Karpas-422 (cell line): ENCODE results near the gene ARL6IP5. TPM values are rescaled to one million over a fixed set of nuclear protein-coding genes. Genes with fewer than 3 reads are reported as not detected.
A peak's percentile ranks its signal among the peaks of the same experiment; 100 is the strongest.

Experiments used
- DNase-seq: peaks from one replicate; pipeline ENCODE4 v3.0.0-alpha.2; 2015
- H2AFZ ChIP-seq: fragments of 200-600 bp; sonication (generic); 2 replicates; pipeline ENCODE4 v1.6.1; 2014; ENCODE audit warnings: antibody characterized with exemption, low read length, mixed read lengths
- H3K27ac ChIP-seq: fragments of 200-600 bp; sonication (generic); 2 replicates; pipeline ENCODE4 v1.5.1; 2014; ENCODE audit warnings: mild to moderate bottlenecking, low read length, moderate library complexity
- H3K27me3 ChIP-seq: fragments of 200-600 bp; sonication (generic); 2 replicates; pipeline ENCODE4 v1.6.1; 2014; ENCODE audit warnings: low read length, mixed read lengths
- H3K36me3 ChIP-seq: fragments of 200-600 bp; sonication (generic); 2 replicates; pipeline ENCODE4 v1.6.1; 2014; ENCODE audit warnings: low read length, mixed read lengths; ENCODE audit not compliant: insufficient read depth
- H3K4me1 ChIP-seq: fragments of 200-600 bp; sonication (generic); 2 replicates; pipeline ENCODE4 v1.6.1; 2014; ENCODE audit warnings: mild to moderate bottlenecking, low read length, mixed read lengths
- H3K4me2 ChIP-seq: fragments of 200-600 bp; sonication (generic); 2 replicates; pipeline ENCODE4 v1.6.1; 2014; ENCODE audit warnings: low read length, low read depth, mild to moderate bottlenecking; ENCODE audit not compliant: poor library complexity, severe bottlenecking
- H3K4me3 ChIP-seq: fragments of 200-600 bp; sonication (generic); 2 replicates; pipeline ENCODE4 v1.5.1; 2014; ENCODE audit warnings: mild to moderate bottlenecking, antibody characterized with exemption, low read length, mixed read lengths
- H3K79me2 ChIP-seq: fragments of 200-600 bp; sonication (generic); 2 replicates; pipeline ENCODE4 v1.6.1; 2014; ENCODE audit warnings: mild to moderate bottlenecking, low read length, mixed read lengths
- H3K9ac ChIP-seq: fragments of 200-600 bp; sonication (generic); 2 replicates; pipeline ENCODE4 v1.6.0; 2014; ENCODE audit warnings: low read length
- H3K9me2 ChIP-seq: fragments of 200-600 bp; sonication (generic), shearing (Covaris generic); replicated peaks from 2 replicates; pipeline ENCODE4 v1.6.0; 2014; ENCODE audit warnings: mild to moderate bottlenecking, low read length, moderate library complexity; ENCODE audit not compliant: insufficient read depth
- H3K9me3 ChIP-seq: fragments of 300-700, 200-600 bp; sonication (generic); 2 replicates; pipeline ENCODE4 v1.6.1; 2014; ENCODE audit warnings: low read length, mixed read lengths
- H4K20me1 ChIP-seq: fragments of 200-600 bp; sonication (generic); 2 replicates; pipeline ENCODE4 v1.6.1; 2014; ENCODE audit warnings: mild to moderate bottlenecking, antibody characterized with exemption, low read length, low read depth; ENCODE audit not compliant: insufficient read depth
- total RNA-seq: library from RNA; depleted of rRNA; stranded (reverse); fragments of >200 nt; shearing (Covaris generic); gene quantifications from 2 replicates; pipeline ENCODE4 v1.2.3, GENCODE V29; 2014; ENCODE audit warnings: low replicate concordance

The ARL6IP5 gene
- total RNA-seq, 1 experiment from 2014 or later: 40.7 TPM

DNA sequence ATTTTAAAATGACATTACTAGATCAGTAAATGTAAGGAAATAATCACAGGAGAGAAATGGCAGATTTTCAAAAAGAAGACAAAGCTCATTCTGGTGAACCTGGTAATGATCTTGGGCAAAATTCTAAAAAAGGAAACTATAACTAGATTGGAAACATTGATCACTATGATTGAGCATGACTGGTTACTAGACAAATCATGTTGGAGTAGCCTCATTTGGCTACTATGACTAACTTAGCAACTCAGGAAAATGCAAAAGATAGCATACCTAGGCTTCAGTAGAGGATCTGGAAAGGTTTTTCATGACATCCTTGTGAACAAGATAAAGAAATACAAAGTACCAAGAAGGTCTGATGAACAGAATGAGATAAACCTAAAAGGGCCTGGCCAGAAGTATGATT, 25.0 kb upstream of the ARL6IP5 start:
- peaks cover 14% of the 10 kb centered on the region for H3K4me1 ChIP-seq
- H3K4me3 ChIP-seq: no peak overlapping the region
- no peak overlapping the region for H2AFZ ChIP-seq
- no peaks in the 10 kb centered on the region for H3K9me3 ChIP-seq
- H3K9me2 ChIP-seq: no peaks in the 10 kb centered on the region
- no peak overlapping the region; the same call in 1 of the 2 replicates for H3K27ac ChIP-seq
- H3K79me2 ChIP-seq: peaks cover 15% of the 10 kb centered on the region
- DNase-seq: no peak
- no peaks in the 10 kb centered on the region for H3K27me3 ChIP-seq
- peaks cover 80% of the 10 kb centered on the region for H3K36me3 ChIP-seq
- no peak overlapping the region for H3K9ac ChIP-seq
- H3K4me2 ChIP-seq: no peak overlapping the region
- H4K20me1 ChIP-seq: no peaks in the 10 kb centered on the region

DNA sequence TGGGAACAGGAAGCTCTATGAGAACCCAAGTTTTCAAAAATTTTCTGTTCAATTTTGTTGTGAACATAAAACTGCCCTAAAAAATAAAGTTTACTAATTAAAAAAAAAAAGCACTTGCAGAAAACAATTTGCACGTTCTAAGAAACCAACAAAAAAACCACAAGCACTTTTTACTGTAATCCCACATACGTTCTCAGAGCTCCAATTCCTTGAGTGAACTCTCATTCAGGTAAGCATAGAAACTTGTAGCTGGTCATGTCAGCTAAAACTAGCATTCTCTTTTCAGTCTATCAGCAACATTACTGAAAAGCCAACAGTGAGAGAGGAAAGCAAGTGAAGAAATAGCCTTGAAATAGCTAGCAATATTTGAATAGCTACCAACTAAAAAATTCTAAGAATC, 21.1 kb upstream of the ARL6IP5 start:
- H3K36me3 ChIP-seq: peaks cover 50% of the 10 kb centered on the region
- no peak overlapping the region for H3K4me3 ChIP-seq
- no peak for DNase-seq
- peaks cover 26% of the 10 kb centered on the region for H3K79me2 ChIP-seq
- H3K9me2 ChIP-seq: no peaks in the 10 kb centered on the region
- no peaks in the 10 kb centered on the region for H4K20me1 ChIP-seq
- no peak overlapping the region for H3K9ac ChIP-seq
- H3K9me3 ChIP-seq: no peaks in the 10 kb centered on the region
- H2AFZ ChIP-seq: no peak overlapping the region
- peaks cover 9% of the 10 kb centered on the region for H3K4me1 ChIP-seq
- H3K27ac ChIP-seq: no peak overlapping the region
- no peaks in the 10 kb centered on the region for H3K27me3 ChIP-seq
- no peak overlapping the region for H3K4me2 ChIP-seq

DNA sequence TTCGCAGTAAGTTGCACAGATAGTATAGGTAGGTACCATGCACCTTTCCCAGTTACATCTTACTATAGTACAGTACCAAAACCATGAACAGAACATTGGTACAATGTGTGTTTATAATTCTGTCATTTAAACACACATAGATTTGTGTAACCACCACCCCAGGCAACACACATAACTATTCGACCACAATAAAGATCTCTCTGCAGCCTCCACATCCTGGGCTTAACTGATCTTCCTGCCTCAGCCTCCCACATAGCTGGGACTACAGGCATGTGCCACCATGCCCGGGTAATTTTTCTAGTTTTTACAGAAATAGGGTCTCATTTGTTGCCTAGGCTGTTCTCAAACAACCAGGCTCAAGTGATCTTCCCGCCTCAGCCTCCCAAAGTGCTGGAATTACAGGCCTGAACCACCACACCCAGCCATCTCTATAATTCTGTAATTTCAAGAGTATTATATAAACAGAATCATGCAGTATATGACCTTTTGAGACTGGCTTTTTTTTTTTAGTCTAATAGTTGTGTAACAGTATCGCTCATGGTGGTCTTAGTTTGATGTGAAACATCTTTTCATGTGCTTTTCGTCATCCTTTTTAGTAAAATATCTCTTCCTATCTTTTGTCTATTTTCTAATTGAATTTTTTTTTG, 19.3 kb upstream of the ARL6IP5 start:
- H2AFZ ChIP-seq: no peak overlapping the region
- no peaks in the 10 kb centered on the region for H4K20me1 ChIP-seq
- no peak overlapping the region for H3K9ac ChIP-seq
- no peaks in the 10 kb centered on the region for H3K9me2 ChIP-seq
- peaks cover 33% of the 10 kb centered on the region for H3K36me3 ChIP-seq
- H3K79me2 ChIP-seq: peaks cover 33% of the 10 kb centered on the region
- no peaks in the 10 kb centered on the region for H3K27me3 ChIP-seq
- H3K4me3 ChIP-seq: no peak overlapping the region
- no peak for DNase-seq
- peaks cover 1% of the 10 kb centered on the region; the same call in 1 of the 2 replicates for H3K4me1 ChIP-seq
- H3K27ac ChIP-seq: no peak overlapping the region
- no peak overlapping the region for H3K4me2 ChIP-seq
- no peaks in the 10 kb centered on the region for H3K9me3 ChIP-seq

DNA sequence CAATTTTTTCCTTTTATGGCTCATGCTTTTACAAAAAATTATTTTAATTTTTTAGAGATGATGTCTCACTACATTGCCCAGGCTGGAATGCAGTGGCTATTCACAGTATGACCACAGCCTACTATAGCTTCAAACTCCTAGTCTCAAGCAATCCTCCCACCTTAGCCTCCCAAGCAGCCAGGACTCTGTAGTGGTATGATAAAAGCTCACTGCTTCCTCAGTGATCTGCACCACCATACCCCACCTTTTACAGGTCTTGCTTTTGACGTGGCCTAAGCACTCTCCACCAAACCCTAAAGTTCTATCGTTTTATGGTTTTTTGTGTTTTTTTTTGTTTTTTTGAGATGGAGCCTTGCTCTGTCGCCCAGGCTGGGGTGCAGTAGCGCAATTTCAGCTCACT, 18.6 kb upstream of the ARL6IP5 start:
- no peaks in the 10 kb centered on the region for H3K9me3 ChIP-seq
- no peaks in the 10 kb centered on the region for H4K20me1 ChIP-seq
- H2AFZ ChIP-seq: no peak overlapping the region
- H3K79me2 ChIP-seq: peaks cover 40% of the 10 kb centered on the region
- no peak for DNase-seq
- no peak overlapping the region for H3K4me3 ChIP-seq
- no peak overlapping the region for H3K4me2 ChIP-seq
- peaks cover 2% of the 10 kb centered on the region; the same call in 1 of the 2 replicates for H3K4me1 ChIP-seq
- peaks cover 30% of the 10 kb centered on the region for H3K36me3 ChIP-seq
- H3K9ac ChIP-seq: no peak overlapping the region
- no peaks in the 10 kb centered on the region for H3K27me3 ChIP-seq
- no peaks in the 10 kb centered on the region for H3K9me2 ChIP-seq
- no peak overlapping the region for H3K27ac ChIP-seq

GRCh38 chr3:69072928-69073327, 11.8 kb upstream of the ARL6IP5 start:
- peaks cover 10% of the 10 kb centered on the region for H3K4me1 ChIP-seq
- H4K20me1 ChIP-seq: no peaks in the 10 kb centered on the region
- no peak for DNase-seq
- no peak overlapping the region for H3K4me3 ChIP-seq
- peaks cover 93% of the 10 kb centered on the region for H3K79me2 ChIP-seq
- no peak overlapping the region for H3K9ac ChIP-seq
- H3K9me3 ChIP-seq: no peaks in the 10 kb centered on the region
- no peaks in the 10 kb centered on the region for H3K9me2 ChIP-seq
- H3K27me3 ChIP-seq: no peaks in the 10 kb centered on the region
- H2AFZ ChIP-seq: no peak overlapping the region
- H3K27ac ChIP-seq: no peak overlapping the region
- H3K36me3 ChIP-seq: peaks cover 32% of the 10 kb centered on the region; the same call in 1 of the 2 replicates
- H3K4me2 ChIP-seq: no peak overlapping the region

GRCh38 chr3:69079269-69080159, 5.2 kb upstream of the ARL6IP5 start:
- Histone ChIP-seq H3K36me3 (peaks cover 11% of the 10 kb centered on the region; the same call in 1 of the 2 replicates), H3K27me3 (no peaks in the 10 kb centered on the region), H3K4me1 (peaks cover 62% of the 10 kb centered on the region), H3K9me2 (no peaks in the 10 kb centered on the region), H3K4me3 (peak overlapping the region; percentile 95), H3K9ac (peak overlapping the region; percentile 92), H3K27ac (peak overlapping the region; percentile 51), H3K9me3 (no peaks in the 10 kb centered on the region), H2AFZ (no peak overlapping the region), H3K4me2 (peak overlapping the region; percentile 86), H3K79me2 (peaks cover 56% of the 10 kb centered on the region), H4K20me1 (peaks cover 3% of the 10 kb centered on the region; the same call in 1 of the 2 replicates)
- peak; percentile 56 for DNase-seq

DNA sequence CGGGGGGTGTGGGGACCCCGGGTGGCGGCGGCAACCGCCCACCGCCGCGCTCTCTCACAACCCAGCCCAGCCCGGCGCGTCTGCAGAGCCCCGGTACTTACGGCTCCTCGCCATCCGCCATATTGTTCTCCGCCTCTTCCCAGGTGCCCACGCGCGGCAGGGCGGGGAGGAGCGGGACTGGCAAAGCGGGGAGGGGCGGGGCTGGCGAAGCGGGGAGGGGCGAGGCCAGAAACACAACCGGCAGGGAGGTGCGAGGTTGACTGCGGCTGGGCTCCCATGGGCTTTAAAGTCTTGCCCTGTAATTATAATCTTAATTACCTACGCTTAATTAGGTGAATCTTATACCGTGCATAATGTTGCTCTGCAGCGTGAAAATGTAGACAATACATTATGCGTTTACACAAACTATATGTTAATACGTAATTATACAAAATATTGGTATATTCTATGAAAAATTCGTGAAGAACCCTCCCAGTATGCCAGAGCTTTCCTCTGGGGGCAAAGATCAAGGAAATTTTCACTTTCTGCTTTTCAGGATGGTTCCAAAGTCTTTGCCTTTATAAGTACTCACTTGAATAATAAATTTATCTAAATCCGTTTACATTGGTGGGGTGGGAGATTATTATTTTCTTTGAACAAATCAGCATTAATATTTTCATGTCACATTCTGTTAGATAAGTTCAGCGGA, 4.4 kb upstream of the ARL6IP5 start, which contains the start of gene UBA3:
Gene UBA3 (minus strand): TSS at position 133 of the 688 bp plus-strand sequence. CDS start 12 bp downstream, at position 121.
- peak within 1 kb of the TSS; percentile 75 for H2AFZ ChIP-seq

More for the DNA sequence above, 4.4 kb upstream of the ARL6IP5 start, which contains the start of gene UBA3:
- no peaks in the 10 kb centered on the region for H3K27me3 ChIP-seq
- H3K9ac ChIP-seq: peak within 1 kb of the TSS; percentile 92
- H3K9me3 ChIP-seq: no peaks in the 10 kb centered on the region
- H3K4me3 ChIP-seq: peak within 1 kb of the TSS; percentile 95
- no peaks in the 10 kb centered on the region for H3K9me2 ChIP-seq
- H3K79me2 ChIP-seq: peaks cover 49% of the 10 kb centered on the region
- peaks cover 11% of the 10 kb centered on the region; the same call in 1 of the 2 replicates for H3K36me3 ChIP-seq
- H3K27ac ChIP-seq: peak within 1 kb of the TSS; percentile 81
- H3K4me2 ChIP-seq: peak within 1 kb of the TSS; percentile 86
- H4K20me1 ChIP-seq: peaks cover 3% of the 10 kb centered on the region; the same call in 1 of the 2 replicates
- H3K4me1 ChIP-seq: peaks cover 63% of the 10 kb centered on the region
- DNase-seq: peak; percentile 97
